GM12878 (cell line): ENCODE results near the gene DCDC2C. TPM values are rescaled to one million over a fixed set of nuclear protein-coding genes. Genes with fewer than 3 reads are reported as not detected.

Experiments used
- ATAC-seq: fragments of 200-7000 bp; cut with Tn5 transposase; 3 replicates; pipeline ENCODE4 v1.9.1; 2020; ENCODE audit warnings: mild to moderate bottlenecking, moderate library complexity
- BruUV-seq: library from RNA; stranded (reverse); fragments of 400-500 nt; replicated peaks from 2 replicates; lab custom pipeline; 2021; lab: Mats Ljungman, UMichigan
- CTCF ChIA-PET: fragments of 300-600 bp; sonication (Branson Sonifier 250); formaldehyde crosslinking; extraction: SDS; loops from one replicate; lab custom pipeline; 2021; ENCODE audit warnings: inconsistent platforms; lab: Yijun Ruan, JAX
- POLR2A ChIA-PET: fragments of 350-600 bp; formaldehyde crosslinking; extraction: SDS; loops from one replicate; lab custom pipeline; 2021; ENCODE audit warnings: inconsistent platforms; lab: Charles Lee
- RAD21 ChIA-PET: fragments of 300-600 bp; sonication (Branson Sonifier 250); formaldehyde crosslinking; loops from one replicate; lab custom pipeline; 2023; ENCODE audit warnings: antibody characterized with exemption; ENCODE audit not compliant: unreplicated experiment; lab: Charles Lee
- SMC1A ChIA-PET: fragments of 300-600 bp; sonication (Branson Sonifier 250); formaldehyde crosslinking; loops from one replicate; lab custom pipeline; 2023; ENCODE audit not compliant: unreplicated experiment, uncharacterized antibody; lab: Charles Lee
- DNase-seq: peaks from one replicate; pipeline ENCODE4 v3.0.0-alpha.2; 2011; ENCODE audit warnings: low read depth, low spot score
- FAIRE-seq: peaks from 3 replicates; lab custom pipeline; 2011; peaks lifted over from hg19 to GRCh38; lab: Jason Lieb, UNC
- H2AFZ ChIP-seq: 2 replicates; pipeline ENCODE4 v1.6.0; 2011; ENCODE audit warnings: low read depth, low read length, control low read depth; ENCODE audit not compliant: control insufficient read depth
- H3K27ac ChIP-seq: 2 replicates; pipeline ENCODE4 v1.5.1; 2011; ENCODE audit warnings: control low read depth; ENCODE audit not compliant: control insufficient read depth, insufficient read depth
- H3K27me3 ChIP-seq, 2 experiments: replicated peaks in 1 of 2; 2 replicates each; pipeline versions ENCODE4 v1.6.0 to v1.6.1; 2011; ENCODE audit warnings: low read length in 1 of 2; ENCODE audit not compliant: control insufficient read depth in 2 of 2, insufficient read depth in 2 of 2
- H3K36me3 ChIP-seq, 2 experiments: 2 replicates each; pipeline ENCODE4 v1.5.1; 2011; ENCODE audit warnings: low read length in 1 of 2; ENCODE audit not compliant: control insufficient read depth in 2 of 2, insufficient read depth in 2 of 2
- H3K4me1 ChIP-seq: 2 replicates; pipeline ENCODE4 v1.6.1; 2011; ENCODE audit warnings: mild to moderate bottlenecking, low read length, moderate library complexity, mixed read lengths; ENCODE audit not compliant: control insufficient read depth, insufficient read depth
- H3K4me2 ChIP-seq: 2 replicates; pipeline ENCODE4 v1.6.0; 2011; ENCODE audit warnings: control low read depth; ENCODE audit not compliant: control insufficient read depth, insufficient read depth
- H3K4me3 ChIP-seq: fragments of 200-600 bp; sonication (generic); 2 replicates; pipeline ENCODE4 v1.5.1; 2016
- H3K79me2 ChIP-seq: 2 replicates; pipeline ENCODE4 v1.6.0; 2011; ENCODE audit warnings: low read length; ENCODE audit not compliant: control insufficient read depth, insufficient read depth
- H3K9ac ChIP-seq: 2 replicates; pipeline ENCODE4 v1.8.0; 2011; ENCODE audit warnings: low read length, control low read depth, mixed read lengths; ENCODE audit not compliant: control insufficient read depth, insufficient read depth
- H3K9me3 ChIP-seq: replicated peaks from 3 replicates; pipeline ENCODE4 v1.5.1; 2011; ENCODE audit warnings: mild to moderate bottlenecking, low read length; ENCODE audit not compliant: control insufficient read depth, insufficient read depth
- H4K20me1 ChIP-seq: 2 replicates; pipeline ENCODE4 v1.6.0; 2011; ENCODE audit not compliant: control insufficient read depth, insufficient read depth
- ATF7 ChIP-seq: fragments of 450-650 bp; IDR thresholded peaks from 2 replicates; pipeline ENCODE4 v1.6.1; 2016; ENCODE audit warnings: low read depth, mild to moderate bottlenecking
- BCL3 ChIP-seq: IDR thresholded peaks from 2 replicates; pipeline ENCODE4 v1.6.1; 2011; ENCODE audit warnings: borderline replicate concordance, low read depth, mild to moderate bottlenecking, moderate library complexity, low read length; ENCODE audit not compliant: insufficient read depth, poor library complexity, severe bottlenecking
- BRCA1 ChIP-seq: IDR thresholded peaks from 2 replicates; pipeline ENCODE4 v1.6.1; 2011; ENCODE audit warnings: low read depth, low read length, improper control_type of control experiment
- ESRRA ChIP-seq: IDR thresholded peaks from 2 replicates; pipeline ENCODE4 v1.6.1; 2012; ENCODE audit warnings: mild to moderate bottlenecking, low read length, improper control_type of control experiment
- HDGF ChIP-seq: fragments of 450-650 bp; IDR thresholded peaks from 2 replicates; pipeline ENCODE4 v1.6.1; 2016; ENCODE audit warnings: antibody characterized with exemption
- IKZF1 ChIP-seq: fragments of 450-650 bp; conservative IDR thresholded peaks from 2 replicates; pipeline ENCODE4 v1.6.1; 2017; ENCODE audit warnings: antibody characterized with exemption, mild to moderate bottlenecking
- JUNB ChIP-seq: IDR thresholded peaks from 2 replicates; pipeline ENCODE4 v1.6.1; 2016; ENCODE audit warnings: antibody characterized with exemption, mild to moderate bottlenecking
- MLLT1 ChIP-seq: fragments of 450-650 bp; IDR thresholded peaks from 2 replicates; pipeline ENCODE4 v1.6.1; 2016; ENCODE audit warnings: mild to moderate bottlenecking
- MYB ChIP-seq: fragments of 150-350 bp; IDR thresholded peaks from 2 replicates; pipeline ENCODE4 v1.6.1; 2014; ENCODE audit warnings: mild to moderate bottlenecking, low read depth, low read length, borderline replicate concordance
- PBX3 ChIP-seq: IDR thresholded peaks from 2 replicates; pipeline ENCODE4 v1.6.1; 2011; ENCODE audit warnings: mild to moderate bottlenecking, low read depth, low read length, moderate library complexity; ENCODE audit not compliant: insufficient replicate concordance
- SIN3A ChIP-seq: IDR thresholded peaks from 2 replicates; pipeline ENCODE4 v1.6.1; 2012; ENCODE audit warnings: low read depth, low read length, improper control_type of control experiment
- SREBF1 ChIP-seq: IDR thresholded peaks from 2 replicates; pipeline ENCODE4 v1.6.1; 2012; ENCODE audit warnings: mild to moderate bottlenecking, low read length
- SUPT20H ChIP-seq: IDR thresholded peaks from 2 replicates; pipeline ENCODE4 v1.6.1; 2011; ENCODE audit warnings: low read depth, mild to moderate bottlenecking, low read length, moderate library complexity, borderline replicate concordance; ENCODE audit not compliant: control insufficient read depth
- SUZ12 ChIP-seq: fragments of 200-600 bp; sonication (generic); IDR thresholded peaks from one replicate; pipeline ENCODE4 v1.6.1; 2018; ENCODE audit warnings: antibody characterized with exemption, mild to moderate bottlenecking; ENCODE audit not compliant: unreplicated experiment
- YBX1 ChIP-seq: fragments of 450-650 bp; IDR thresholded peaks from 2 replicates; pipeline ENCODE4 v1.6.1; 2016; ENCODE audit warnings: antibody characterized with exemption
- WGBS: methylation state at CpG from one replicate; pipeline ENCODE4 v1.1.6; 2016; ENCODE audit warnings: low lambda C conversion rate; ENCODE audit not compliant: insufficient replicate concordance, insufficient coverage; ENCODE audit errors: missing lambda C conversion rate; 5-methylcytosine and 5-hydroxymethylcytosine counted together
- in situ Hi-C: fragments of 300-500 bp; cut with MboI; formaldehyde crosslinking; loops from 9 replicates; pipeline ENCODE4 v1.14.3; 2018; ENCODE audit warnings: mixed read lengths
- intact Hi-C: fragments of 100-400 bp; cut with micrococcal nuclease; formaldehyde crosslinking; loops from one replicate; pipeline ENCODE4 v1.14.2; 2022; ENCODE audit not compliant: unreplicated experiment
- polyA plus RNA-seq, 11 experiments: library from polyadenylated mRNA; depleted of rRNA in 4 of 11; unstranded in 6 of 11; stranded (reverse) in 5 of 11; fragments of >200 nt; fragmentation: Nextera tagmentation in 4 of 11; fragmentation: Illumina TruSeq in 1 of 11; extraction: Ambion mirVana in 4 of 11; extraction: Trizol in 1 of 11; gene quantifications; 1 replicate in 1 of 11; 2 replicates in 10 of 11; pipeline versions ENCODE4 v1.2.1 to v1.2.3, GENCODE V29; 2011 to 2016; ENCODE audit warnings: inconsistent platforms in 2 of 11, missing spikeins in 2 of 11, low read depth in 1 of 11
- total RNA-seq, 4 experiments: library from RNA; depleted of rRNA in 3 of 4; stranded (reverse); fragments of >200 nt in 3 of 4; fragmentation: Illumina TruSeq in 1 of 4; extraction: Trizol in 1 of 4; gene quantifications; 2 replicates each; pipeline versions ENCODE4 v1.2.1 to v1.2.3, GENCODE V29; 2013 to 2021

Gene DCDC2C
- total and polyA plus RNA-seq, 10 of the 15 experiments (the other 5 are each of a cell fraction or from before 2014, with no cell fraction given): not detected

- H3K4me2 ChIP-seq: no peak overlapping the region
- peaks cover 0 to 3% of the 10 kb centered on the region in 2 experiments for H3K27me3 ChIP-seq
- ATAC-seq (no peak), DNase-seq (no peak), FAIRE-seq (no peak)
- ChIA-PET RAD21 (no interaction called here), SMC1A (no interaction called here), POLR2A (no interaction called here), CTCF (no interaction called here)
- H3K4me3 ChIP-seq: no peak overlapping the region
- H3K9ac ChIP-seq: no peak overlapping the region
- no peaks in the 10 kb centered on the region for H3K36me3 ChIP-seq
- H4K20me1 ChIP-seq: no peaks in the 10 kb centered on the region
- no peaks in the 10 kb centered on the region for H3K79me2 ChIP-seq
- intact Hi-C loops (no loop called here), in situ Hi-C loops (no loop called here)
- TF ChIP-seq YBX1 (no peak), BRCA1 (no peak), MYB (no peak), IKZF1 (no peak), SREBF1 (no peak), JUNB (no peak)
- H2AFZ ChIP-seq: no peak overlapping the region
- no TSS peak for BruUV-seq
- H3K9me3 ChIP-seq: no peaks in the 10 kb centered on the region
- no peak overlapping the region for H3K27ac ChIP-seq
- WGBS: 50% methylated on average over 9 of the region's 9 CpGs
- H3K4me1 ChIP-seq: no peaks in the 10 kb centered on the region
Observed at GRCh38 chr2:3674066-3674845, 29.1 kb upstream of the DCDC2C start.

GRCh38 chr2:3675687-3676086 is 27.7 kb upstream of the DCDC2C start:
- FAIRE-seq (no peak), ATAC-seq (no peak), DNase-seq (no peak)
- 56% methylated on average over 4 of the region's 4 CpGs for WGBS
- Histone ChIP-seq H3K4me2 (no peak overlapping the region), H3K4me1 (no peaks in the 10 kb centered on the region), H3K27ac (no peak overlapping the region), H3K36me3 (no peaks in the 10 kb centered on the region), H3K9me3 (no peaks in the 10 kb centered on the region), H2AFZ (no peak overlapping the region), H3K9ac (no peak overlapping the region), H3K4me3 (no peak overlapping the region), H4K20me1 (no peaks in the 10 kb centered on the region), H3K79me2 (no peaks in the 10 kb centered on the region), H3K27me3 (peaks cover 0 to 3% of the 10 kb centered on the region in 2 experiments)
- intact Hi-C loops: no loop called here
- ChIA-PET RAD21 (no interaction called here), SMC1A (no interaction called here), CTCF (no interaction called here), POLR2A (no interaction called here)
- no TSS peak for BruUV-seq
- in situ Hi-C loops: no loop called here
- TF ChIP-seq ESRRA: no peak
- no peak for TF ChIP-seq SUPT20H
- TF ChIP-seq BCL3: no peak
- TF ChIP-seq MLLT1: no peak
- TF ChIP-seq SIN3A: no peak
- TF ChIP-seq PBX3: no peak
- TF ChIP-seq HDGF: no peak
- no peak for TF ChIP-seq SUZ12
- no peak for TF ChIP-seq ATF7
